ENCODE data around the gene ANKZF1.
A peak's percentile ranks its signal among the peaks of the same experiment; 100 is the strongest.

Gene ANKZF1

GRCh38 chr2:219247678-219248642 lies 18.4 kb downstream of the ANKZF1 start:
- WGBS, result 95% methylated on average over 14 of the region's 17 CpGs
- H4K8ac ChIP-seq (ENCODE audit: low read length), result no peak overlapping the region
- H3K23ac ChIP-seq (ENCODE audit: low read length in 2 of 2), result no peak overlapping the region
- H3K4ac ChIP-seq (ENCODE audit: low read depth in 1 of 2, low read length in 2 of 2), result no peak overlapping the region
- no peak overlapping the region for H3K14ac ChIP-seq (ENCODE audit: low read length in 2 of 2)
- H3K18ac ChIP-seq (ENCODE audit: low read depth in 1 of 2, low read length in 2 of 2), result no peak overlapping the region
- no peak overlapping the region for H2BK5ac ChIP-seq (ENCODE audit: low read depth, low read length, poor library complexity, severe bottlenecking)
- H3K4me3 ChIP-seq (ENCODE audit: insufficient read depth in 1 of 2, low read depth in 1 of 2, low read length in 2 of 2), result no peak overlapping the region
- no peak overlapping the region for H3K4me2 ChIP-seq (ENCODE audit: low read length, poor library complexity, severe bottlenecking)
- H3K27me3 ChIP-seq (ENCODE audit: control insufficient read depth in 1 of 2, insufficient read depth in 1 of 2, low read length in 2 of 2), result no peaks in the 10 kb centered on the region
- no peaks in the 10 kb centered on the region for H3K9me3 ChIP-seq (ENCODE audit: control insufficient read depth, low read length)
- no peak overlapping the region for H2AFZ ChIP-seq (ENCODE audit: low read depth, low read length)
- peaks cover 55% of the 10 kb centered on the region for H3K4me1 ChIP-seq (ENCODE audit: control insufficient read depth, insufficient read depth, low read depth, low read length)
- no peak overlapping the region for H2BK120ac ChIP-seq (ENCODE audit: low read depth, low read length)
- H2AK5ac ChIP-seq (ENCODE audit: low read length, severe bottlenecking), result peak overlapping the region; percentile 95
- peaks cover 32 to 33% of the 10 kb centered on the region in 2 experiments for H3K36me3 ChIP-seq (ENCODE audit: control insufficient read depth in 1 of 2, insufficient read depth in 2 of 2, low read depth in 1 of 2, low read length in 2 of 2)
- DNase-seq, result no peak
- H4K91ac ChIP-seq (ENCODE audit: low read length), result no peak overlapping the region
- H3K27ac ChIP-seq (ENCODE audit: low read length, poor library complexity, severe bottlenecking), result peak overlapping the region; percentile 99
- peaks cover 18% of the 10 kb centered on the region for H3K79me1 ChIP-seq (replicated peaks; ENCODE audit: low read length, poor library complexity, severe bottlenecking)
- H2BK15ac ChIP-seq (ENCODE audit: low read depth, poor library complexity, severe bottlenecking), result no peak overlapping the region
- H3K9ac ChIP-seq (ENCODE audit: low read length), result no peak overlapping the region
- peak overlapping the region in 1 of 2 experiments; percentile 2 for H2BK12ac ChIP-seq (ENCODE audit: low read length in 2 of 2)

DNA sequence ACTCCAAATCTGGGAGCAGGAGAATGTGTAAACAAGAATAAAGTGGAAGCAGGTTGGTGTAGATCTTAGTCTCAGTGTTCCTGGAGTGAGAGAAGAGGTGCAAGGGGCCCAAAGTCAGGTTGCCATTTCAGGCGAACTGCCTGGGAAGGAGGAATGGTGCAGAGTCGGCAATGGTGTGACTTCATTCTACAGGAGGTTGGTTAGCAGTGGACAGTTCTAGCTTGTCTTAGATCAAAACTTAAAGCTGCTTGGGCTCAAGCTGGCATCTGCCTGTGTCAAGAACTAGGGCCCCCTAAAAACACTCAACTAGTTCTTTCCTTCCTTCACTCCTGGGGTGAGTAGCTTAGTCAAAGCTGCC lies 19.2 kb downstream of the ANKZF1 start:
- Histone ChIP-seq H2BK5ac (ENCODE audit: low read depth, low read length, poor library complexity, severe bottlenecking) (peak overlapping the region; percentile 69), H2AFZ (ENCODE audit: low read depth, low read length) (no peak overlapping the region), H3K4me3 (ENCODE audit: insufficient read depth in 1 of 2, low read depth in 1 of 2, low read length in 2 of 2) (peak overlapping the region in 1 of 2 experiments; percentile 10), H3K27ac (ENCODE audit: low read length, poor library complexity, severe bottlenecking) (peak overlapping the region; percentile 99), H3K18ac (ENCODE audit: low read depth in 1 of 2, low read length in 2 of 2) (peak overlapping the region; percentile 56 to 73), H3K14ac (ENCODE audit: low read length in 2 of 2) (no peak overlapping the region), H2BK15ac (ENCODE audit: low read depth, poor library complexity, severe bottlenecking) (no peak overlapping the region), H3K27me3 (ENCODE audit: control insufficient read depth in 1 of 2, insufficient read depth in 1 of 2, low read length in 2 of 2) (no peaks in the 10 kb centered on the region), H3K4me1 (ENCODE audit: control insufficient read depth, insufficient read depth, low read depth, low read length) (peaks cover 62% of the 10 kb centered on the region), H2BK12ac (ENCODE audit: low read length in 2 of 2) (peak overlapping the region; percentile 11 to 51), H2AK5ac (ENCODE audit: low read length, severe bottlenecking) (peak overlapping the region; percentile 95), H3K23ac (ENCODE audit: low read length in 2 of 2) (no peak overlapping the region), H3K9me3 (ENCODE audit: control insufficient read depth, low read length) (no peaks in the 10 kb centered on the region), H3K4ac (ENCODE audit: low read depth in 1 of 2, low read length in 2 of 2) (peak overlapping the region; percentile 43 to 77), H4K91ac (ENCODE audit: low read length) (peak overlapping the region; percentile 64), H2BK120ac (ENCODE audit: low read depth, low read length) (no peak overlapping the region), H3K79me1 (replicated peaks; ENCODE audit: low read length, poor library complexity, severe bottlenecking) (peaks cover 18% of the 10 kb centered on the region), H3K4me2 (ENCODE audit: low read length, poor library complexity, severe bottlenecking) (peak overlapping the region; percentile 54), H3K36me3 (ENCODE audit: control insufficient read depth in 1 of 2, insufficient read depth in 2 of 2, low read depth in 1 of 2, low read length in 2 of 2) (peaks cover 32 to 33% of the 10 kb centered on the region in 2 experiments), H3K9ac (ENCODE audit: low read length) (peak overlapping the region; percentile 63), H4K8ac (ENCODE audit: low read length) (peak overlapping the region; percentile 80)
- no peak for DNase-seq
- 86% methylated on average over 2 of the region's 2 CpGs for WGBS

- Histone ChIP-seq H4K91ac (ENCODE audit: low read length) (peak overlapping the region; percentile 64), H2BK15ac (ENCODE audit: low read depth, poor library complexity, severe bottlenecking) (no peak overlapping the region), H3K23ac (ENCODE audit: low read length in 2 of 2) (no peak overlapping the region), H3K27me3 (ENCODE audit: control insufficient read depth in 1 of 2, insufficient read depth in 1 of 2, low read length in 2 of 2) (peaks cover 0 to 3% of the 10 kb centered on the region in 2 experiments), H3K4ac (ENCODE audit: low read depth in 1 of 2, low read length in 2 of 2) (peak overlapping the region; percentile 43 to 77), H3K79me1 (replicated peaks; ENCODE audit: low read length, poor library complexity, severe bottlenecking) (peaks cover 18% of the 10 kb centered on the region), H4K8ac (ENCODE audit: low read length) (peak overlapping the region; percentile 80), H3K18ac (ENCODE audit: low read depth in 1 of 2, low read length in 2 of 2) (peak overlapping the region; percentile 56 to 73), H3K4me3 (ENCODE audit: insufficient read depth in 1 of 2, low read depth in 1 of 2, low read length in 2 of 2) (peak overlapping the region in 1 of 2 experiments; percentile 10), H2BK5ac (ENCODE audit: low read depth, low read length, poor library complexity, severe bottlenecking) (peak overlapping the region; percentile 95), H3K4me2 (ENCODE audit: low read length, poor library complexity, severe bottlenecking) (peak overlapping the region; percentile 54), H3K27ac (ENCODE audit: low read length, poor library complexity, severe bottlenecking) (peak overlapping the region; percentile 99), H2BK120ac (ENCODE audit: low read depth, low read length) (no peak overlapping the region), H2BK12ac (ENCODE audit: low read length in 2 of 2) (peak overlapping the region; percentile 11 to 51), H3K36me3 (ENCODE audit: control insufficient read depth in 1 of 2, insufficient read depth in 2 of 2, low read depth in 1 of 2, low read length in 2 of 2) (peaks cover 32 to 33% of the 10 kb centered on the region in 2 experiments), H2AFZ (ENCODE audit: low read depth, low read length) (no peak overlapping the region), H3K9ac (ENCODE audit: low read length) (peak overlapping the region; percentile 63), H3K9me3 (ENCODE audit: control insufficient read depth, low read length) (no peaks in the 10 kb centered on the region), H2AK5ac (ENCODE audit: low read length, severe bottlenecking) (peak overlapping the region; percentile 95), H3K14ac (ENCODE audit: low read length in 2 of 2) (no peak overlapping the region), H3K4me1 (ENCODE audit: control insufficient read depth, insufficient read depth, low read depth, low read length) (peaks cover 67% of the 10 kb centered on the region)
- DNase-seq, result peak; percentile 79
- 20% methylated on average over 7 of the region's 7 CpGs for WGBS
These were observed 19.8 kb downstream of the ANKZF1 start for GRCh38 chr2:219249203-219249980.
